HG03520 (cell line): Measurements from ENCODE around the gene TSSK3.
"Not testable (repeated sequence)": the region's sequence is repeated elsewhere in the genome, so short reads cannot be mapped to it uniquely, and the experiment has no call there.

Source experiments
- ATAC-seq: cut with Tn5 transposase; IDR thresholded peaks from one replicate; pipeline ENCODE4 v1.9.1; 2021; ENCODE audit warnings: mild to moderate bottlenecking, moderate library complexity; ENCODE audit not compliant: unreplicated experiment

The TSSK3 gene

GRCh38 chr1:32338637-32339145 lies 23.6 kb upstream of the TSSK3 start:
- ATAC-seq, result no peak

- ATAC-seq, result no peak
These were observed 22.9 kb upstream of the TSSK3 start for GRCh38 chr1:32339363-32339978.

GRCh38 chr1:32341186-32341757 lies 21.1 kb upstream of the TSSK3 start:
- no peak for ATAC-seq

GRCh38 chr1:32341971-32342370 lies 20.4 kb upstream of the TSSK3 start:
- ATAC-seq, result no peak

- ATAC-seq, result no peak
These were observed 19.6 kb upstream of the TSSK3 start for GRCh38 chr1:32342704-32343103.

- no peak for ATAC-seq
These were observed 17.0 kb upstream of the TSSK3 start for GRCh38 chr1:32345289-32345827.

- ATAC-seq, result no peak
These were observed 15.7 kb upstream of the TSSK3 start for GRCh38 chr1:32346532-32347157.

- ATAC-seq, result no peak
These were observed 13.1 kb upstream of the TSSK3 start for GRCh38 chr1:32349211-32349708.

- ATAC-seq, result peak; percentile 11
These were observed 11.4 kb upstream of the TSSK3 start for GRCh38 chr1:32350785-32351398.

GRCh38 chr1:32351399-32352238 lies 10.7 kb upstream of the TSSK3 start:
- ATAC-seq, result peak; percentile 82

GRCh38 chr1:32352239-32352745 lies 10.0 kb upstream of the TSSK3 start:
- ATAC-seq, result no peak

GRCh38 chr1:32352831-32353383 lies 9.4 kb upstream of the TSSK3 start:
- no peak for ATAC-seq

- ATAC-seq, result no peak
These were observed 8.9 kb upstream of the TSSK3 start for GRCh38 chr1:32353431-32353830.

- ATAC-seq, result no peak
These were observed 8.3 kb upstream of the TSSK3 start for GRCh38 chr1:32353886-32354570.

- ATAC-seq, result not testable (repeated sequence)
These were observed 6.6 kb upstream of the TSSK3 start for GRCh38 chr1:32355778-32356177.

- ATAC-seq, result no peak
These were observed 5.9 kb upstream of the TSSK3 start for GRCh38 chr1:32356478-32356877.

- no peak for ATAC-seq
These were observed 4.7 kb upstream of the TSSK3 start for GRCh38 chr1:32357614-32358013.

GRCh38 chr1:32358435-32358834 lies 3.9 kb upstream of the TSSK3 start:
- ATAC-seq, result no peak

GRCh38 chr1:32361308-32361673 lies 1.0 kb upstream of the TSSK3 start:
- no peak for ATAC-seq
